Medulla oblongata (tissue), 1 donor: Measurements from ENCODE around the gene TMEM273.
"Not testable (repeated sequence)": the region's sequence is repeated elsewhere in the genome, so short reads cannot be mapped to it uniquely, and the experiment has no call there.

Experiments used
- DNase-seq: peaks from one replicate; pipeline ENCODE4 v3.0.0-alpha.2; 2015; ENCODE audit errors: extremely low spot score

Gene TMEM273

GRCh38 chr10:49205206-49205605, 17.0 kb upstream of the TMEM273 start:
- no peak for DNase-seq

- DNase-seq, result no peak
These were observed 15.9 kb upstream of the TMEM273 start for GRCh38 chr10:49204119-49204518.

- no peak for DNase-seq
These were observed 14.1 kb upstream of the TMEM273 start for GRCh38 chr10:49202266-49202665.

- DNase-seq, result no peak
These were observed 12.7 kb upstream of the TMEM273 start for GRCh38 chr10:49200854-49201253.

GRCh38 chr10:49197171-49197570, 9.0 kb upstream of the TMEM273 start:
- DNase-seq, result no peak

- DNase-seq, result not testable (repeated sequence)
These were observed 7.7 kb upstream of the TMEM273 start for GRCh38 chr10:49195864-49196263.

- no peak for DNase-seq
These were observed 6.2 kb upstream of the TMEM273 start for GRCh38 chr10:49194212-49194920.

- no peak for DNase-seq
These were observed 3.2 kb upstream of the TMEM273 start for GRCh38 chr10:49191349-49191748.

GRCh38 chr10:49189422-49189821, 1.2 kb upstream of the TMEM273 start:
- DNase-seq, result no peak

GRCh38 chr10:49187044-49187484, 1.1 kb downstream of the TMEM273 start:
- DNase-seq, result peak; percentile 49

GRCh38 chr10:49186613-49187012, 1.6 kb downstream of the TMEM273 start:
- no peak for DNase-seq

- DNase-seq, result no peak
These were observed 3.0 kb downstream of the TMEM273 start for GRCh38 chr10:49185213-49185612.

- DNase-seq, result no peak
These were observed 3.5 kb downstream of the TMEM273 start for GRCh38 chr10:49184642-49185111.

- peak; percentile 33 for DNase-seq
These were observed 4.3 kb downstream of the TMEM273 start for GRCh38 chr10:49183596-49184542.

GRCh38 chr10:49182776-49183175, 5.4 kb downstream of the TMEM273 start:
- DNase-seq, result no peak

GRCh38 chr10:49180444-49180860, 7.7 kb downstream of the TMEM273 start:
- DNase-seq, result no peak

- no peak for DNase-seq
These were observed 8.3 kb downstream of the TMEM273 start for GRCh38 chr10:49179699-49180443.

GRCh38 chr10:49178489-49179471, 9.4 kb downstream of the TMEM273 start:
- DNase-seq, result no peak

- peak; percentile 70 for DNase-seq
These were observed 10.5 kb downstream of the TMEM273 start for GRCh38 chr10:49177391-49178355.
